Mononuclear cell (primary cell): ENCODE measurements around the gene ANO2. TPM values are rescaled to one million over a fixed set of nuclear protein-coding genes. Genes with fewer than 3 reads are reported as not detected.

Experiments
- H3K27me3 ChIP-seq: 2 replicates; pipeline ENCODE4 v1.6.0; 2011; ENCODE audit warnings: low read length, control low read depth; ENCODE audit not compliant: insufficient read depth
- H3K4me1 ChIP-seq: 2 replicates; pipeline ENCODE4 v1.5.1; 2011; ENCODE audit warnings: mild to moderate bottlenecking, low read length, control low read depth; ENCODE audit not compliant: insufficient read depth
- H3K4me3 ChIP-seq: 2 replicates; pipeline ENCODE4 v1.5.1; 2011; ENCODE audit warnings: mild to moderate bottlenecking, low read length, moderate library complexity
- H3K9me3 ChIP-seq: 2 replicates; pipeline ENCODE4 v1.5.1; 2011; ENCODE audit warnings: low read depth, mild to moderate bottlenecking, control low read depth, low read length
- total RNA-seq: library from RNA; depleted of rRNA; stranded (reverse); fragments of >200 nt; gene quantifications from one replicate; pipeline ENCODE4 v1.2.3, GENCODE V29; 2012

ANO2 gene
- 0.31 TPM for total RNA-seq

- no peaks in the 10 kb centered on the region for H3K4me1 ChIP-seq
- peaks cover 43% of the 10 kb centered on the region for H3K27me3 ChIP-seq
- no peaks in the 10 kb centered on the region for H3K9me3 ChIP-seq
- H3K4me3 ChIP-seq = no peak within 1 kb of the TSS
Observed at GRCh38 chr12:5945071-5946008, at the start of gene ANO2. ANO2 (minus strand) TSS chr12:5945259; CDS start chr12:5945217, 42 bp downstream.

- Histone ChIP-seq H3K9me3 (no peaks in the 10 kb centered on the region), H3K4me1 (no peaks in the 10 kb centered on the region), H3K4me3 (no peak overlapping the region), H3K27me3 (no peaks in the 10 kb centered on the region)
Observed at GRCh38 chr12:5989621-5990020, 44.6 kb upstream of the ANO2 start.

DNA sequence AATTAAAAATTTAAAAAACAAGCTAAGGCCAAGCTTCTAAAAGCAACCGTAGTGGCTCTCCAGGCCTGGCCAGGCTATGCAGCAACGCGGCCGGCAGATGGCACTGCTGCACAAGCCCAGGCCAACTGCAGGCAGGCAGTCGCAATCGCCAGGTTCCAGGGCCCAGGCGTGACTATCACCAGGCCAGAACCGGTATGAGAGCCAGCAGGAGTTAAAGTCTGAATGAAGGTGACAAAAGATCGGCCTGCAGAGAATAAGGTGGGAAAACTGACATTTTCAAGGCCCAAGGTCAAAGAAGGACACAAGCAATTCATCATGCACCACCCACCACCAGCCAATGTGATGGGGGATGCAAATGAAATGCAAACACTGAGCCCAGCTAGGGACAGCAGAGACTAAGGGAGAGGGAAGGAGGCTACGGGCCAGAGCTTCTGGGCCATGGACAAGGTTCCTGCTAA lies 43.6 kb upstream of the ANO2 start:
- Histone ChIP-seq H3K4me3 (no peak overlapping the region), H3K27me3 (no peaks in the 10 kb centered on the region), H3K4me1 (no peaks in the 10 kb centered on the region), H3K9me3 (no peaks in the 10 kb centered on the region)

DNA sequence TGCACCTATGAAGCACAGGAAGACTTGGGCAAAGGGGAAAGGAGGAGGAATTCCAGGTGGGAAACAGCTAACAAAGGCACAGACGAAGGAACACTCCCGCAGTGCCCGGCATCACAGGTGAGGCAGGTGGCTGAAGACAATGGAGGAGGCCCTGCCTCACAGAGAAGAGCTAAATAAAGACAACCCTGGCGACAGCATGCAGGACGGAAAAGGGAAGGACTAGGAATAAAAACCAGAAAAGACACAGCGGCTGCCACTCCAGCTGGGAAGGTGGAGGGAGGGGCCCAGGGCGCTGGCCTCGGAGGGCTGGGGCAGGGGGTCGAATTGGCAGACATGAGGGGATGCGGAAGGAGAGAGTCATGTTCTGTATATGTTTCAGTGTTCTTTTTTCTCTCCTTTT lies 43.0 kb upstream of the ANO2 start:
- H3K4me1 ChIP-seq = no peaks in the 10 kb centered on the region
- no peaks in the 10 kb centered on the region for H3K9me3 ChIP-seq
- H3K27me3 ChIP-seq = no peaks in the 10 kb centered on the region
- no peak overlapping the region for H3K4me3 ChIP-seq

GRCh38 chr12:5987573-5987972 lies 42.5 kb upstream of the ANO2 start:
- Histone ChIP-seq H3K4me1 (no peaks in the 10 kb centered on the region), H3K27me3 (no peaks in the 10 kb centered on the region), H3K4me3 (no peak overlapping the region)

DNA sequence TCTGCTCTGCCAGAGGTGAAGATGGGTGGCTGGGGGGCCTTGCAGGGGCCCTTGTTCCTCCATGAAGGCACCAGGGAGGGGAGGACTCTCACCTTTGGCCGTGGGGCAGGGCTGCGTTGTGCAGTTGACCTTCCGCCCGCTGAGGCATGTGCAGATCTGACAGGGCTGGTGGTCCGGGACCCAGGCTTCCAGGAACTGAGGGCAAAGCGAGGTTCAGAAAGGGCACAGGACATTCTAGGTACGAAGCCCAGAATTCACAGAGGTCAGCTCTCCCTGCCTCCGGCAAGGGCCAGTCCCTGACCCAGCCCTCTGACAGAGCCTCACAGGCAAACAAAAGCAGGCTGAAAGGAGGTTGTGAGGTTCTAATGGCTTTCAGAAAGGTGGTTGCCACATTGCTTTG lies 40.4 kb upstream of the ANO2 start:
- no peak overlapping the region for H3K4me3 ChIP-seq
- no peaks in the 10 kb centered on the region for H3K27me3 ChIP-seq
- no peaks in the 10 kb centered on the region for H3K4me1 ChIP-seq
- H3K9me3 ChIP-seq = no peaks in the 10 kb centered on the region

More at GRCh38 chr12:5987573-5987972, 42.5 kb upstream of the ANO2 start:
- no peaks in the 10 kb centered on the region for H3K9me3 ChIP-seq

DNA sequence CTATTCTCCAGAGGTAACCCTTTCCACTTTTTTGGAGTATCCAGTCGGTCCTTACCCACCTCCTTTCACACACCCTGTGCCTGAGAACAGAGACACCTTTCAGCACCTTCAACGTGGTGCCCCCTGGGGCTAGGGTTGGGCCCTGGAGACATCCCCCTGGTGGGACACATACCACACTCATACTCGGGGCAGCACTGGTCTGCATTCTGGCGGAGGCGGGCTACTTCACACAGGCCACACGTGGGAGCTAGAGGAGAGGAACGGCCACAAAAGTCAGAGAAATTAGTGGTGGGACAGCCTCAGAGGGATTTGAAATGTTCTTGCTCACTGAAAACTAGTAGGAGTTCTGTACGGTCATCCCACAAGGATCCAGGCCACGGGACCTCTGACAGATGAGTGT lies 39.8 kb upstream of the ANO2 start:
- Histone ChIP-seq H3K4me3 (no peak overlapping the region), H3K27me3 (no peaks in the 10 kb centered on the region), H3K4me1 (no peaks in the 10 kb centered on the region), H3K9me3 (no peaks in the 10 kb centered on the region)

DNA sequence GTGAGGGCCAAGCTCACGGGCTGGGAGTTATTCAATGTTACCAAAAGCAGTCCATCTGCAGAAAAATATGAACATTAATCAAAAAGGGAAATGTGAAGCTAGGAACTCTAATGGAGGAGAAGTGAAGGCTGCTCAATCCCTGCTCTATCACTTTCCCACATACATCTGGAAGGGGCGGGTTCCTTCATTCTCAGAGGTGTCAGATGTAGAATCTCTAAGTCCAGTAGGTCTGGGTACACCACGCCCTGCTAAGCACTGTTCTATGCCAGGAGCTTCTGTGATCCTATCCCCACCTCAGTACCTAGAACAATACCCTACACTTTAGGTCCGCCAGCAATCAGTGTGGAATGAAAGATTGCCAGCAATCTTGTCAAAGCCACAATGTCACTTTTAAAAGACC lies 37.0 kb upstream of the ANO2 start:
- Histone ChIP-seq H3K27me3 (no peaks in the 10 kb centered on the region), H3K9me3 (no peaks in the 10 kb centered on the region), H3K4me1 (no peaks in the 10 kb centered on the region), H3K4me3 (no peak overlapping the region)

DNA sequence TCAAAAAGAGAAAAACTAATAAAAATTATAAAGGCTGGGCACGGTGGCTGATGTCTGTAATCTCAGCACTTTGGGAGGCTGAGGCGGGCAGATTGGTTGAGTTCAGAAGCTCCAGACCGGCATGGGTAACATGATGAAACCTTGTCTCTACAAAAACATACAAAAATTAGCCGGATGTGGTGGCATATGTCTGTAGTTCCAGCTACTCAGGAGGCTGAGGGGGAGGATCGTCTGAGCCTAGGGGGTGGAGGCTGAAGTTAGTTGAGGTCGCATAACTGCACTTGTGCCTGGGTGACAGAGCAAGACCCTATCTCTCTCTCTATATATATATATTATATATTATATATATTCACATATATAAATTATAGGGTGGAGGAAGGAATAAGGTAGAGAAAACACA lies 32.5 kb upstream of the ANO2 start:
- H3K27me3 ChIP-seq = no peaks in the 10 kb centered on the region
- no peak overlapping the region for H3K4me3 ChIP-seq
- no peaks in the 10 kb centered on the region for H3K9me3 ChIP-seq
- no peaks in the 10 kb centered on the region for H3K4me1 ChIP-seq

DNA sequence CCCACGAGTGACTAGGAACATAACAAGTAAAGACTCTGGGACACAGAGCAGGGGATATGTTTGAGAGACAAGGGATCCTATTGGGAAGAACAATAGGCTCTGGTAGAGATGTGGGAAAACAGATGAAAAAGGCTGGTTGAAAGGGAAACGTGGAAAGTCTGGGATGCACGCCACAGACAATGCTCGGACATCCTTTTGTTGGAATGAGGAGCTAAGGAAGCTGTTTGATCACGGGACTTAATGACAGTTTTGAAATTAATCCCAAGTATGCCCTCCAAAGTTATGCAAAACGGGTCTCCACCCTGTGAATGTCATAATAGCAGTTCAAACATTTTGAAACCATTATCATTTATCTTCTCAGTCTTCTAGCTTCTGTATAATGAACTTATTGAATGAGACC lies 31.7 kb upstream of the ANO2 start:
- Histone ChIP-seq H3K4me1 (no peaks in the 10 kb centered on the region), H3K27me3 (no peaks in the 10 kb centered on the region)

GRCh38 chr12:5976196-5976595 lies 31.1 kb upstream of the ANO2 start:
- H3K4me1 ChIP-seq = no peaks in the 10 kb centered on the region
- H3K27me3 ChIP-seq = no peaks in the 10 kb centered on the region
- H3K4me3 ChIP-seq = no peak overlapping the region
- H3K9me3 ChIP-seq = no peaks in the 10 kb centered on the region

More for the DNA sequence above, 31.7 kb upstream of the ANO2 start:
- Histone ChIP-seq H3K9me3 (no peaks in the 10 kb centered on the region), H3K4me3 (no peak overlapping the region)

GRCh38 chr12:5973461-5974115 lies 28.5 kb upstream of the ANO2 start:
- no peaks in the 10 kb centered on the region for H3K4me1 ChIP-seq
- no peaks in the 10 kb centered on the region for H3K27me3 ChIP-seq
- no peaks in the 10 kb centered on the region for H3K9me3 ChIP-seq

GRCh38 chr12:5972387-5972786 lies 27.3 kb upstream of the ANO2 start:
- Histone ChIP-seq H3K27me3 (no peaks in the 10 kb centered on the region), H3K4me3 (no peak overlapping the region), H3K4me1 (no peaks in the 10 kb centered on the region), H3K9me3 (no peaks in the 10 kb centered on the region)

More at GRCh38 chr12:5973461-5974115, 28.5 kb upstream of the ANO2 start:
- H3K4me3 ChIP-seq = no peak overlapping the region

- Histone ChIP-seq H3K27me3 (no peaks in the 10 kb centered on the region), H3K9me3 (no peaks in the 10 kb centered on the region), H3K4me1 (no peaks in the 10 kb centered on the region), H3K4me3 (no peak overlapping the region)
Observed at GRCh38 chr12:5971194-5971850, 26.3 kb upstream of the ANO2 start.
